H54 (cell line): ENCODE results near the gene RAI14.
"Not testable (repeated sequence)": the region's sequence is repeated elsewhere in the genome, so short reads cannot be mapped to it uniquely, and the experiment has no call there.

Source experiments
- DNase-seq: peaks from one replicate; pipeline ENCODE4 v3.0.0; 2011; ENCODE audit warnings: low spot score, mixed read lengths; ENCODE audit not compliant: insufficient read length
- FAIRE-seq: peaks from 3 replicates; lab custom pipeline; 2011; peaks lifted over from hg19 to GRCh38; lab: Jason Lieb, UNC
- POLR2A ChIP-seq: IDR thresholded peaks from 2 replicates; pipeline ENCODE4 v1.6.1; 2011; ENCODE audit warnings: low read depth, mild to moderate bottlenecking, low read length

The RAI14 gene

GRCh38 chr5:34691326-34691725 is 35.2 kb downstream of the RAI14 start:
- DNase-seq (no peak), FAIRE-seq (no peak)
- TF ChIP-seq POLR2A = no peak

DNA sequence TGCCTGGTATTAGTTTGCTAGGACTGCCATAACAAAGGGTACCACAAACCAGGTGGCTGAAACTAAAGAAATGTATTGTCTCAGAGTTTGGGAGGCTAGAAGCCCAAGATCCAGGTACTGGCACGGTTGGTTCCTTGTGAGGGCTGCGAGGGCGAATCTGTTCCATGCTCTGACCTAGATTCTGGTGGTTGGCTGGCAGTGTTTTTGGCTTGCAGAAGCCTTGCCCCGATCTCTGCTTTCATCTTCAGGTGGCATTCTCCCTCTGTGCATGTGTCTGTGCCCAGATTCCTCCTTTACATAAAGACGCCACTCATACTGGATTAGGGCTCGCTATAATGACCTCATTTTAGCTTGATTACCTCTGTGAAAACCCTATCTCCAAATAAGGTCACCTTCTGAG is 36.7 kb downstream of the RAI14 start:
- TF ChIP-seq POLR2A = no peak
- DNase-seq = no peak
- FAIRE-seq = no peak

DNA sequence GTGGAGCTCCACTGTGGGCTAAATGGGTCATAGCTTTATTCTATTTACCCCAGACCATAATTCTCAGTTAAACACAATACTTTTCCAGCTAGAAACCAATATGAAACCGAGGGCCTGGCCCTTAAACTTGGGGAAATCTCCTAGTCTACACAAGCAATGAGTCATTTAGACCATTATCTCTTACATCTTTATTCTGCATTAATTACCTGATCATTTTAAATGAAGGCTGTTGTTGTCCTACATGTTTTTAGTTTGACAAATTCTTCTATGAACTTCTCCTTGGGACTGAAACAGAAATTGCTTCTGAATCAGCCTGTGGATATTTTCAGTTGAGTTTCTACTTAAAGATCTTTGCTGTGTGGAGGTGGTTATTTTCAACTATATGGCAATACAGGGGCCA is 37.9 kb downstream of the RAI14 start:
- DNase-seq (no peak), FAIRE-seq (no peak)
- TF ChIP-seq POLR2A = no peak

- no peak for TF ChIP-seq POLR2A
- FAIRE-seq (no peak), DNase-seq (no peak)
Measured at GRCh38 chr5:34694685-34695084, 38.6 kb downstream of the RAI14 start.

- FAIRE-seq (no peak), DNase-seq (no peak)
- no peak for TF ChIP-seq POLR2A
Measured at GRCh38 chr5:34695275-34696027, 39.3 kb downstream of the RAI14 start.

- DNase-seq (no peak), FAIRE-seq (no peak)
- TF ChIP-seq POLR2A = no peak
Measured at GRCh38 chr5:34697308-34698108, 41.4 kb downstream of the RAI14 start.

- DNase-seq (no peak), FAIRE-seq (no peak)
- no peak for TF ChIP-seq POLR2A
Measured at GRCh38 chr5:34698109-34698419, 41.9 kb downstream of the RAI14 start.

DNA sequence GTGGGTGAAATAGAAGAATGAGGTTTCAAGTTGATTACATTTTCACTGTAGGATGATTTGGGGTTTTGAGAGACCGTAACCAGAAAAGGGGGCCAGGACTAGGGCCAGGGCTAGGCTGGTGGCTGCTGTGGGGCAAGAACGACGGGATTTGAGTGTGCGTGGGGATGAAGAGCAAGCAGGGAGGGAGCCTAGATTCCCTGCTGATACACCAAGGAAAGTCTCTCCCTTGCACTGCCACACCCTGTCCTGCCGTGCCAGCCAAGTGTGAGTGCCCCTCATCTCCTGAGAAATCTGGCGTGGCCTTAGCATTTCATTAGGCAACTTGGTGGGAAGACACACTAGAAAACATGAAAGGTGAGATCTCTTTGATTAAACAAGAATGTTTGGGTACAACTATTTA is 42.6 kb downstream of the RAI14 start:
- no peak for TF ChIP-seq POLR2A
- FAIRE-seq (no peak), DNase-seq (no peak)

GRCh38 chr5:34699155-34700077 is 43.3 kb downstream of the RAI14 start:
- TF ChIP-seq POLR2A = no peak
- peak; percentile 41 for FAIRE-seq
- DNase-seq = no peak

DNA sequence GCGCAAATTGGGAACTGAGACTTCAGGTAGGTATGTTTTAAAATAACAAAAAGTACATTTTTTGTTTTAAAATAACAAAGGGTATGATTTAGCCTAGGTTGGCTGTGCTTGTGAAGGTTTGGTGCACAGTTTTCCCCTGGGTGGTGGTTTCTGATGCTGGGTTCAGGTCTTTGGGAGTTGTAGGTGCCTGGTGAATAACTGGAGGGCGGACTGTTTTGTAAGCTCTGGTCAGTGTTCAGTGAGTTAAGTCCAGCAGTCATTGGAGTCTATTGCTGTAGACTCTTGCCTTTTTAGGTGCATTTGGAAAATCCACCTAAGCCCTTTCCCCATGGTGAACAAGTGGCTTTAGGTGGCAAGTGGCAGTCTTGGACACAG is 43.9 kb downstream of the RAI14 start:
- no peak for DNase-seq
- no peak for TF ChIP-seq POLR2A
- FAIRE-seq = no peak

DNA sequence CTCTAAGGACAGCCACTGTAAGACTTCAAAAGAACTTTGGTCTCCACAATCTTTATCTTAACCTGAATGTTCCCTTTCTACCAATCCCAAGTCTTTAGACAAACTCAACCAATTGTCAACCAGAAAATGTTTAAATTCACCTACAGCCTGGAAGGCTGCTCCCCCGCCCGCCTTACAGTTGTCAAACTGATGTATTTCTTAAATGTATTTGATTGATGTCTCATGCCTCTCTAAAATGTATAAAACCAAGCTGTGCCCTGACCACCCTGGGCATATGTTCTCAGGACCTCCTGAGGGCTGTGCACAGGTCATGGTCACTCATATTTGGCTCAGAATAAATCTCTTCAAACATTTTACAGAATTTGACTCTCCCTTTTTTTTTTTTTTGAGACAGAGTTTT is 45.3 kb downstream of the RAI14 start:
- DNase-seq, FAIRE-seq: not testable (repeated sequence)

DNA sequence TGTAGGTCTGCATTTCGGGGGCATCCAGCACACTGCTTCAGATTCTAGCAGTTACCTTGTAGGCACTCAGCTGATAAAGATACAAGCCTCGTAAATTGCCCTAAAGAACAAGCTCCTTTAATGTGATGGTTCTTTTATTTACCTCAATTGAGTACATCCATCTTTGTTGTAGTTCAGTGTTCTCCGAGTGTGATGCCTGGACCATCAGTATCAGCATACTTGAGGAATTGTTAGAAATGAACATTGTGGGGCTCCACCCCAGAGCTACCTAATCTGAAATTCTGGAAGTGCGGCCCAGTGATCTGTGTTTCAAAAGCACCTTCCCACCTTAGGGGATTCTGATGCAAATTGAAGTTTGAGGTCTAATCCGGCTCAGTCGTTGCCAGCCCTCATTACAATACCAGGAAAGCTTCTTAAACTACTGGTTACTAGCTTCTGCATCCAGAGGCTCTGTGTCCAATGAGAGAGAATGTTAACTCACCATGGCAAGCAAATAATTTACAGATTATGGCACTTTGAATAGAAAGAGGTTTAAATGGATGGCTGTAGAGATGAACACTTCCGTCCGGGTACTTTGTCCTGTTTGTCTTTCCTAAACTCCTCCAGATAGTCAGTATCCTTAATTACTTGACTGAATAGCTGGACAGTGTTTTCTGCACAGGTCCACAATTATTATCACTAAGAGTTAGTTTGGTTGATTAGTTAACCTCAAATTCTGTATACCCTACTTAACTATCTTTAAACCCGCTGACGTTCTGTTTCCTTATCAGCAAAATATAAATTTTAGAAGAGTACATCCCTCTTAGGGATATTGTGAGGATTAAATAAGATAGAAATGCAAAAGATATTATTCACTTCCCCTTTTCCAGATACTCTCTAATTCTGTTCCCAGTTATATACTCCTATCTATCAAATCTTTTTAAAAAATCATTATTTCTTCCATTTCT is 47.9 kb downstream of the RAI14 start:
- DNase-seq (no peak), FAIRE-seq (peak; percentile 36)
- TF ChIP-seq POLR2A = no peak

DNA sequence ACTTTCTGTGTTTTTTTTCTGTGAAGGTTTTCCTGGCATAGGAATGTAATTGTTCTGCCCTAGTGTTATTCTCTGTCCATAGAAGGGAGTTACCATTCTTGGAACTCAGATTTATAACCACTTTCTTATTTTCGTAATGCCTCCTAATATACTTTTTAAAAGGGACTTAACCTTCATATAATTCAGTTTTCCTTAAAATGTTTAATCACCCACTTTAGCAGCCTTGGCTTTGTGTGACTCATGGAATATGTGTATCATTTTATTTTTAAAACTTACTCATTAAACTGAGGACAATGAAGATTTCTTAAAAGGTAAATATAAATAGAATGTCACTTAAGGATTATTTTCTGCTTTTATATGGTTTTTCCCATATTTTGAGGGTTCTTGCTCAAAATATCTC is 50.0 kb downstream of the RAI14 start:
- TF ChIP-seq POLR2A = no peak
- FAIRE-seq (no peak), DNase-seq (no peak)
